WI38 (cell line): ENCODE results near the gene GUK1.
"Not testable (repeated sequence)": the region's sequence is repeated elsewhere in the genome, so short reads cannot be mapped to it uniquely, and the experiment has no call there.

ENCODE experiments used
- H3K4me3 ChIP-seq: 2 replicates; pipeline ENCODE4 v1.5.1; 2011; ENCODE audit warnings: low read depth, mild to moderate bottlenecking, control low read depth, low read length
- CTCF ChIP-seq: IDR thresholded peaks from 2 replicates; pipeline ENCODE4 v1.5.1; 2012; ENCODE audit warnings: low read depth, mild to moderate bottlenecking, control low read depth, low read length

Gene GUK1

GRCh38 chr1:228185641-228185965, 45.5 kb downstream of the GUK1 start:
- no peak for TF ChIP-seq CTCF
- H3K4me3 ChIP-seq = no peak overlapping the region

GRCh38 chr1:228188249-228188648, 48.2 kb downstream of the GUK1 start:
- H3K4me3 ChIP-seq = not testable (repeated sequence)

- H3K4me3 ChIP-seq = no peak overlapping the region
- TF ChIP-seq CTCF = no peak
Observed at GRCh38 chr1:228190182-228190581, 50.1 kb downstream of the GUK1 start.

- no peak for TF ChIP-seq CTCF
- no peak overlapping the region for H3K4me3 ChIP-seq
Observed at GRCh38 chr1:228190778-228191177, 50.7 kb downstream of the GUK1 start.

- TF ChIP-seq CTCF = no peak
- no peak overlapping the region for H3K4me3 ChIP-seq
Observed at GRCh38 chr1:228194436-228194835, 54.4 kb downstream of the GUK1 start.

- TF ChIP-seq CTCF = no peak
- no peak overlapping the region for H3K4me3 ChIP-seq
Observed at GRCh38 chr1:228194921-228195812, 55.1 kb downstream of the GUK1 start.

- TF ChIP-seq CTCF = no peak
- no peak overlapping the region for H3K4me3 ChIP-seq
Observed at GRCh38 chr1:228197555-228198147, 57.6 kb downstream of the GUK1 start.
